Stimulated activated CD4-positive, alpha-beta T cell treated with anti-CD3 and anti-CD28 coated beads, Interleukin-4, amount 100 ng/mL, for 48 hours (primary cell): Measurements from ENCODE around the gene LTB.

Experiments used
- DNase-seq, 2 donors: peaks; one replicate each; pipeline ENCODE4 v3.0.0-alpha.2; 2020; ENCODE audit warnings: low read depth in 2 of 2

Gene LTB

DNA sequence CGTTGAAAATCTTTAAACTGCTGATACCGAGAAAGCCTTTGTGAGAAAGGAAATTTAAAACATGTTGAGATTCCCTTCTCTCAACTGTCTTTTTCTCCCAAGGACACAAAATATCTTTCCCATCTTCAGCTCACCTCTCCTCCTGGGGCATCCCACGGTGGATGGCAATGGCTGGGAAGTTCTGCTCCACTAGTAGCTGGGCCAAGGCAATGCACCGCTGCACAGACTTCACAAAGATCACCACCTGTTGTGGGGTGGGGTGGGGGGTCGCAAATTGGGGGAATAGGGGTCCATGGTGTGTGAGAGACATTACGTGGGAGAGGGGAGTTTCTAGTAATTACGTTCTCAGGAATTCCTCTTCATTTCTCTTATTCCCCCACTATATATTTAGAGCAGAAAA is 51.1 kb downstream of the LTB start:
- no peak for DNase-seq

DNA sequence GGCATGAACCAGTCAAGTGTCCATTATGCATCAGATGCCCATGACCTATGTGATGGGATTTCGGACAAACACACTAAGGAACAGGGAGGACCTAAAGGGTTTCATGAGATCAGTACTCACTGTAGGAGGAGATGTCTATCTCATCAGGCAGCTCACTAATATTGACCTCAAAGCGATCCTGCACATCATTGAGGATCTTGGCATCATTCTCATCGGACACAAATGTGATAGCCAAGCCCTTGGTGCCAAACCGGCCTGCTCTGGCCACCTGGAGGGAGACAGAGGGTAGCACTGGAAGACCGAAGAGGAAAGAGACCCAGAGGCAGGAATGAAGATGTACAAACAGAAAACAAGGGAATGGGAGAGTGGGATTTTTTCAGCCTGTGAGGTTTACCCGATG is 51.6 kb downstream of the LTB start:
- no peak for DNase-seq
